ENCODE measurements around the gene COQ5. TPM values are rescaled to one million over a fixed set of nuclear protein-coding genes. Genes with fewer than 3 reads are reported as not detected.
A peak's percentile ranks its signal among the peaks of the same experiment; 100 is the strongest.
"Not testable (repeated sequence)": the region's sequence is repeated elsewhere in the genome, so short reads cannot be mapped to it uniquely, and the experiment has no call there.

COQ5 gene
- total and polyA plus RNA-seq, 8 donors: 7.2 to 24.3 (median 12.9) TPM

- peak overlapping the region in 2 of 4 donors; percentile 91 to 93 for H3K27ac ChIP-seq
- peak overlapping the region in 3 of 4 donors; percentile 84 to 94 (median 91) for H3K4me3 ChIP-seq
- 11 to 21% methylated on average over 13 of the region's 13 CpGs for WGBS, 2 donors
- peaks cover 35 to 48% (median 46%) of the 10 kb centered on the region in 3 donors for H3K4me1 ChIP-seq
- intact Hi-C loops (cut with DNase I): no loop called here
- DNase-seq (no peak), ATAC-seq (peak in 3 of 4 donors; percentile 13 to 19 (median 14)), FAIRE-seq (no peak)
- no peaks in the 10 kb centered on the region for H3K27me3 ChIP-seq
- no peaks in the 10 kb centered on the region for H3K9me3 ChIP-seq
- no peaks in the 10 kb centered on the region for H3K36me3 ChIP-seq
- no peak for TF ChIP-seq CTCF (IDR thresholded peaks at IDR 0.05)
These were observed 7.3 kb upstream of the COQ5 start for GRCh38 chr12:120536064-120536791.

GRCh38 chr12:120534703-120535655 lies 6.0 kb upstream of the COQ5 start:
- Histone ChIP-seq H3K27me3 (no peaks in the 10 kb centered on the region), H3K27ac (peak overlapping the region; percentile 80 to 93 (median 88)), H3K36me3 (no peaks in the 10 kb centered on the region), H3K9me3 (no peaks in the 10 kb centered on the region), H3K4me3 (peak overlapping the region; percentile 52 to 94 (median 88)), H3K4me1 (peaks cover 24 to 36% (median 36%) of the 10 kb centered on the region in 3 donors)
- 1% methylated on average over 52 of the region's 52 CpGs for WGBS, 2 donors
- FAIRE-seq (no peak), DNase-seq (peak; percentile 44 to 87 (median 62)), ATAC-seq (peak; percentile 49 to 65 (median 57))
- intact Hi-C loops (cut with DNase I): no loop called here
- no peak for TF ChIP-seq CTCF (IDR thresholded peaks at IDR 0.05)

- Histone ChIP-seq H3K36me3 (no peaks in the 10 kb centered on the region), H3K4me1 (peaks cover 19 to 28% (median 28%) of the 10 kb centered on the region in 3 donors), H3K4me3 (peak within 1 kb of the TSS; percentile 52 to 94 (median 88)), H3K9me3 (no peaks in the 10 kb centered on the region), H3K27ac (peak within 1 kb of the TSS; percentile 80 to 93 (median 88)), H3K27me3 (no peaks in the 10 kb centered on the region)
- WGBS, 2 donors: 0 to 1% methylated on average over 40 to 43 of the region's 43 CpGs
- ATAC-seq (peak; percentile 63 to 81 (median 74)), FAIRE-seq (no peak), DNase-seq (peak; percentile 77 to 90 (median 81))
- intact Hi-C loops (cut with DNase I): no loop called here
- TF ChIP-seq CTCF (IDR thresholded peaks at IDR 0.05): no peak
These were observed 5.3 kb upstream of the COQ5 start, which contains the start of gene RNF10 for GRCh38 chr12:120534203-120534702. TSS of gene RNF10 (plus strand) at chr12:120534356. CDS start at chr12:120534812, 456 bp downstream.

GRCh38 chr12:120532701-120533238 lies 3.8 kb upstream of the COQ5 start:
- FAIRE-seq: no peak
- intact Hi-C loops (cut with DNase I): no loop called here
- no peak for DNase-seq

GRCh38 chr12:120530418-120530761 lies 1.4 kb upstream of the COQ5 start:
- H3K27me3 ChIP-seq; ATAC-seq; DNase-seq; H3K4me1 ChIP-seq; H3K9me3 ChIP-seq; intact Hi-C loops (cut with DNase I); FAIRE-seq; H3K36me3 ChIP-seq: not testable (repeated sequence)
- Histone ChIP-seq H3K4me3 (peak overlapping the region in 1 of 4 donors; percentile 54), H3K27ac (peak overlapping the region in 3 of 4 donors; percentile 79 to 87 (median 85))

More at GRCh38 chr12:120532701-120533238, 3.8 kb upstream of the COQ5 start:
- ATAC-seq: no peak
- Histone ChIP-seq H3K4me1 (peaks cover 6 to 18% (median 18%) of the 10 kb centered on the region in 3 donors), H3K27me3 (no peaks in the 10 kb centered on the region), H3K9me3 (no peaks in the 10 kb centered on the region), H3K4me3 (no peak overlapping the region), H3K27ac (no peak overlapping the region), H3K36me3 (no peaks in the 10 kb centered on the region)
- no peak for TF ChIP-seq CTCF (IDR thresholded peaks at IDR 0.05)
- WGBS, 2 donors: 51 to 63% methylated on average over 4 of the region's 4 CpGs
